ENCODE results near the gene IRAK2. TPM values are rescaled to one million over a fixed set of nuclear protein-coding genes. Genes with fewer than 3 reads are reported as not detected.
A peak's percentile ranks its signal among the peaks of the same experiment; 100 is the strongest.

IRAK2 gene
- total and polyA plus RNA-seq, 3 donors from 2014 or later: 2.1 to 3.8 (median 3.7) TPM

- TF ChIP-seq POLR2A (IDR thresholded peaks at IDR 0.05) (no peak), CTCF (IDR thresholded peaks at IDR 0.05) (no peak)
- Histone ChIP-seq H3K36me3 (ENCODE audit: low read depth, missing control alignments) (no peaks in the 10 kb centered on the region), H3K27me3 (no peaks in the 10 kb centered on the region), H3K27ac (peak within 1 kb of the TSS; percentile 8 to 90), H3K9me3 (no peaks in the 10 kb centered on the region), H3K4me3 (peak within 1 kb of the TSS; percentile 65 to 85), H3K4me1 (peaks cover 11% of the 10 kb centered on the region)
- DNase-seq: peak; percentile 98
- intact Hi-C loops (cut with DNase I; ENCODE audit: low total_unique reads): no loop called here
- 0% methylated on average over 16 to 41 of the region's 80 CpGs for WGBS, 2 donors
Measured at GRCh38 chr3:10248184-10248983, 83.7 kb downstream of the IRAK2 start, which contains the start of gene TATDN2. TATDN2 (plus strand) TSS chr3:10248459; CDS start chr3:10249201, 742 bp downstream.

GRCh38 chr3:10248984-10249748, 84.4 kb downstream of the IRAK2 start:
- intact Hi-C loops (cut with DNase I; ENCODE audit: low total_unique reads): no loop called here
- H3K4me1 ChIP-seq: peaks cover 11% of the 10 kb centered on the region
- H3K27ac ChIP-seq: peak overlapping the region; percentile 8 to 90
- peak overlapping the region; percentile 65 to 85 for H3K4me3 ChIP-seq
- H3K27me3 ChIP-seq: no peaks in the 10 kb centered on the region
- TF ChIP-seq CTCF (IDR thresholded peaks at IDR 0.05) (no peak), POLR2A (IDR thresholded peaks at IDR 0.05) (no peak)
- no peaks in the 10 kb centered on the region for H3K36me3 ChIP-seq (ENCODE audit: low read depth, missing control alignments)
- no peaks in the 10 kb centered on the region for H3K9me3 ChIP-seq
- WGBS, 2 donors: 2 to 5% methylated on average over 15 to 32 of the region's 32 CpGs
- DNase-seq: peak; percentile 29

GRCh38 chr3:10249833-10250232, 85.1 kb downstream of the IRAK2 start:
- H3K4me3 ChIP-seq: peak overlapping the region in 1 of 2 donors; percentile 65
- no peak for DNase-seq
- peaks cover 11% of the 10 kb centered on the region for H3K4me1 ChIP-seq
- H3K27me3 ChIP-seq: no peaks in the 10 kb centered on the region
- no peaks in the 10 kb centered on the region for H3K36me3 ChIP-seq (ENCODE audit: low read depth, missing control alignments)
- H3K9me3 ChIP-seq: no peaks in the 10 kb centered on the region
- H3K27ac ChIP-seq: peak overlapping the region in 1 of 2 donors; percentile 90
- TF ChIP-seq CTCF (IDR thresholded peaks at IDR 0.05) (no peak), POLR2A (IDR thresholded peaks at IDR 0.05) (no peak)
- intact Hi-C loops (cut with DNase I; ENCODE audit: low total_unique reads): no loop called here
- 19 to 26% methylated on average over 3 of the region's 3 CpGs for WGBS, 2 donors

- Histone ChIP-seq H3K4me3 (no peak overlapping the region), H3K9me3 (no peaks in the 10 kb centered on the region), H3K27ac (no peak overlapping the region), H3K4me1 (peaks cover 11% of the 10 kb centered on the region), H3K27me3 (no peaks in the 10 kb centered on the region), H3K36me3 (ENCODE audit: low read depth, missing control alignments) (no peaks in the 10 kb centered on the region)
- 89 to 94% methylated on average over 3 of the region's 3 CpGs for WGBS, 2 donors
- TF ChIP-seq POLR2A (IDR thresholded peaks at IDR 0.05) (no peak), CTCF (IDR thresholded peaks at IDR 0.05) (no peak)
- intact Hi-C loops (cut with DNase I; ENCODE audit: low total_unique reads): no loop called here
- DNase-seq: no peak
Measured at GRCh38 chr3:10251006-10251405, 86.3 kb downstream of the IRAK2 start.
